Measurements from ENCODE around the gene ACER3. TPM values are rescaled to one million over a fixed set of nuclear protein-coding genes. Genes with fewer than 3 reads are reported as not detected.

The ACER3 gene
- total RNA-seq, 4 donors from 2014 or later: 11.5 to 29.3 (median 17.9) TPM

DNA sequence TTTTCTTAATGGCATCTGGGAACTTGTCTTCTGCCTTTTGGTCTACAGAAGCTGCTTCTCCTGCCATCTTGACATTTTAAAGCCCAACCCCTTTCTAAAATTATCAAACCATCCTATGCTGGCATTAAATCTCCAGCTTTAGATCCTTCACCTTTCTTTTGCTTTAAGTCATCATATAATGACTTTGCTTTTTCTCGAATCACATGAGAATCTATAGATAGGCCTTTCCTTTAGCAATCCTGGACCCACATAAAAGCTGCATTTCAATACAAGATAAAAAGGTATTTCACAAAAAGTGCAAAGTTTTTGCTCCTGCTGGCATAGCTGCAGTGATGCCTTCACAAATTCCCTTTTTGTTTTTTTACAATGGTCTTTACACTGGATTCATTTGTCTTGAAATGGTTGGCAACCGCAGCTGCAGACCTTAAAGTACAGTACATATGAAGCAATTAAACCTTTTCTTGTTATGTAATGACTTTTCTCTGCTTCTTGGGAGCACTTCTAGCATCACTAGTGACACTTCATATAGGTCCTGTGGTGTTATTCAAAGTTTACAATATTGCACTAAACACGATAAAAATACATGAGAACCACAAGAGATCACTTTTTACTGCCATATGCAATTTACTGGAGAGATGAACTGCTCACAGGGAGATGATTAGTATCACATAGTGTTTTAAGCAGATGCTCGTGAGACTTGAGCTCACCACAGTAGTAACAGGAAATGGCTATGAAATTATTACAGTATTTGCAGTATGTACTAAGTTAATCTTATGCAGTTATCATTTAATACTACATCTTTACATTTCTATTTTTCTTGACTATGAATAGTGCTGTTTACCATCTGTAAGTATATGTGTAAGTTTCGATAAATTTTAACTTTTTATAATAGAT is 41.6 kb downstream of the ACER3 start:
- Histone ChIP-seq H3K4me3 (replicated peaks in 1 of 3) (no peak overlapping the region), H3K9me3 (no peaks in the 10 kb centered on the region), H3K36me3 (no peaks in the 10 kb centered on the region), H3K4me1 (no peaks in the 10 kb centered on the region), H3K27ac (no peak overlapping the region), H3K27me3 (no peaks in the 10 kb centered on the region)
- no peak for TF ChIP-seq POLR2A (IDR thresholded peaks at IDR 0.05)
- TF ChIP-seq, protein P1, sequence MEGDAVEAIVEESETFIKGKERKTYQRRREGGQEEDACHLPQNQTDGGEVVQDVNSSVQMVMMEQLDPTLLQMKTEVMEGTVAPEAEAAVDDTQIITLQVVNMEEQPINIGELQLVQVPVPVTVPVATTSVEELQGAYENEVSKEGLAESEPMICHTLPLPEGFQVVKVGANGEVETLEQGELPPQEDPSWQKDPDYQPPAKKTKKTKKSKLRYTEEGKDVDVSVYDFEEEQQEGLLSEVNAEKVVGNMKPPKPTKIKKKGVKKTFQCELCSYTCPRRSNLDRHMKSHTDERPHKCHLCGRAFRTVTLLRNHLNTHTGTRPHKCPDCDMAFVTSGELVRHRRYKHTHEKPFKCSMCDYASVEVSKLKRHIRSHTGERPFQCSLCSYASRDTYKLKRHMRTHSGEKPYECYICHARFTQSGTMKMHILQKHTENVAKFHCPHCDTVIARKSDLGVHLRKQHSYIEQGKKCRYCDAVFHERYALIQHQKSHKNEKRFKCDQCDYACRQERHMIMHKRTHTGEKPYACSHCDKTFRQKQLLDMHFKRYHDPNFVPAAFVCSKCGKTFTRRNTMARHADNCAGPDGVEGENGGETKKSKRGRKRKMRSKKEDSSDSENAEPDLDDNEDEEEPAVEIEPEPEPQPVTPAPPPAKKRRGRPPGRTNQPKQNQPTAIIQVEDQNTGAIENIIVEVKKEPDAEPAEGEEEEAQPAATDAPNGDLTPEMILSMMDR (IDR thresholded peaks at IDR 0.05): no peak
- no peak for DNase-seq
- intact Hi-C loops (cut with DNase I): no loop called here
- WGBS, 2 donors: 95 to 96% methylated on average over 5 of the region's 5 CpGs

DNA sequence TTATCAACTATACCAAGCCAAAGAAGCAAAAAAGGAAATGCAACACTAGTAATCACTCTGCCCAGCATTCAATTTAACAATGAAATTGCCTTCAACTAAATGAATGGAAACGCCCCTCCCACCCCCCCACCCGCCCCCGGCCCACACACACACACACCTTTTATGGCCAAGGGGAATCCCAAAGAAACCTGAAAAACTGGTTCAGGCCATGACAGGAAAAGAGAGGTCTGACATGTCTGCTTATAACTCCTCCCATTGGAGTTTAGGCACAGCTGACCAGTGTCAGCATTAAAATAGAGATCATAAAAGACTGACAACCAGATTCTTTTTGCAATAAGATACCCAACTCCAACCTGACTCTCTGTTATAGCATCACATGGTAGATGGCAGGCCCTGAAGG is 42.6 kb downstream of the ACER3 start:
- H3K4me3 ChIP-seq (replicated peaks in 1 of 3): no peak overlapping the region
- no peaks in the 10 kb centered on the region for H3K4me1 ChIP-seq
- H3K27ac ChIP-seq: no peak overlapping the region
- H3K36me3 ChIP-seq: no peaks in the 10 kb centered on the region
- no peaks in the 10 kb centered on the region for H3K27me3 ChIP-seq
- peak; percentile 17 to 24 for DNase-seq
- intact Hi-C loops (cut with DNase I): no loop called here
- H3K9me3 ChIP-seq: no peaks in the 10 kb centered on the region
- TF ChIP-seq, protein P1 (IDR thresholded peaks at IDR 0.05): no peak
- TF ChIP-seq POLR2A (IDR thresholded peaks at IDR 0.05): no peak
- 8 to 27% methylated on average over 3 of the region's 3 CpGs for WGBS, 2 donors

DNA sequence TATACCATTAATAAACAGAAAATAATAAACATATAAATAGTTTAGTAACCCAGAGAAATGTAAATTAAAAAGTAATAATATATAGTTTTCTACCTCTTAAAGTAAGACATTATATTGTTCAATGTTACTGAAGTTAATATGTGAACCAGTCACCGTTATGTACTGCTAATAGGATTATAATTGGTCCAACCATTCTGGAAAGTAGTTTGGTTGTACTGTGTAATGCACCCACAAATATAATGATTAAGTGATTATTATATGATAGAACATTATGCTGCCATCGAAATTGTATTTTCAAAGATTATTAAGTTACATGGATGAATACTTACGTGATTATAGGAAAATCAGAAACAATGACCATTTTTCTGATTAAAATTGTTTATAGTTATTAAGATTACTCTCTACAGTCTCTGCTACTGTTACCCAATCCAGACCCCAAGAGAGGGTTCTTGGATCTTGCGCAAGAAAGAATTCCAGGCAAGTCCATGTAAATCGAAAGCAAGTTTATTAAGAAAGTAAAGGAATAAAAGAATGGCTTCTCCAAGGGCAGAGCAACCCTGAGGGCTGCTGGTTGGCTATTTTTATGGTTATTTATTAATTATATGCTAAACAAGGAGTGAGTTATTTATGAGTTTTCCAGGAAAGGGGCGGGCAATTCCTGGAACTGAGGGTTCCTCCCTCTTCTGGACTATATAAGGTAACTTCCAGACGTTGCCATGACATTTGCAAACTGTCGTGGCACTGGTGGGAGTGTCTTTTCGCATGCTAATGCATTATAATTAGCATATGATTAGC is 50.1 kb downstream of the ACER3 start:
- 78% methylated on average over 9 of the region's 9 CpGs for WGBS, 2 donors
- Histone ChIP-seq H3K27ac (peak overlapping the region in 1 of 3 donors; percentile 22), H3K27me3 (no peaks in the 10 kb centered on the region), H3K4me3 (replicated peaks in 1 of 3) (no peak overlapping the region), H3K9me3 (no peaks in the 10 kb centered on the region), H3K4me1 (no peaks in the 10 kb centered on the region), H3K36me3 (no peaks in the 10 kb centered on the region)
- intact Hi-C loops (cut with DNase I): loop anchor here (10.0 kb wide), 1 partner anchor 46 kb away; the partner anchor contains the start of gene ACER3
- no peak for DNase-seq
- TF ChIP-seq, protein P1 (IDR thresholded peaks at IDR 0.05): no peak
- no peak for TF ChIP-seq POLR2A (IDR thresholded peaks at IDR 0.05)

DNA sequence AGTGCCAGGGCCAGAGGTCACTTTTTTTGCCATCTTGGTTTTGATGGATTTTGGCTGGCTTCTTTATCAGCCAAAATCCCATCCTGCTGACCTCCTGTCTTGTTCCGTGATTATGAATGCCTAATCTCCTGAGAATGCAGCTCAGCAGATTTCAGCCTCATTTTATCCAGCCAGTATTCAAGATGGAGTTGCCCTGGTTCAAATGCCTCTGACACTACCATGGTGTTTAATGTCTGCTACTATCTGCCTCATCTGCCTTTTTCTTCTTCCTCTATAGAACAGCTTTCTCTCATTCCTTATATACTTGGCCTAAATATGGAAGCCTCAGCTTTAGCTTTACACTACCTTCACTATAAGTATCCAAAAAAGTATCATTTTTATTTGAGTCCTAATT is 50.7 kb downstream of the ACER3 start:
- H3K4me3 ChIP-seq (replicated peaks in 1 of 3): no peak overlapping the region
- no peak for DNase-seq

DNA sequence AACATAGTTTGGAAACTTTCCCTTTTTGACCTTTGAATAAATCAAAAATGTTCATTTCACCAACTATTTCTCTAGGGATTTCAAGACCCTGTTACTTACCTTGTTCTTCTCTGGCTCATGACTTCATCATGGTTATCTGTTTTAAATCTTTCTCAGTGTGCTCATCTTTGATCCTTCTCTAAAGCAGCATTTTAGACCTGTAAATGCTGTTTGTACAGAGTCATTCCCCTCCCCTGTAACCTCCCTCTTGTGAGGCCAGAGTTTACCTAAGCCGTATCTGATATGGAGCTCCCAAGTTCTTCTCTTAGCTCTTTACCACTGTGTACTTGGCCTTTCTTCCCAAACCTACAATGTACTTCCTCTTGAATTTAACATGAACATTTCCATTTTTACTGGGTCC is 56.0 kb downstream of the ACER3 start:
- H3K4me1 ChIP-seq: peaks cover 0 to 8% of the 10 kb centered on the region in 2 donors
- intact Hi-C loops (cut with DNase I): loop anchor here (10.0 kb wide), 1 partner anchor 52 kb away; the partner anchor contains the start of gene ACER3
- no peak for TF ChIP-seq POLR2A (IDR thresholded peaks at IDR 0.05)
- TF ChIP-seq, protein P1 (IDR thresholded peaks at IDR 0.05): no peak
- no peak for DNase-seq
- no peaks in the 10 kb centered on the region for H3K9me3 ChIP-seq
- no peaks in the 10 kb centered on the region for H3K27me3 ChIP-seq
- WGBS, 2 donors: 61 to 77% methylated on average over 1 of the region's 1 CpG
- no peak overlapping the region for H3K27ac ChIP-seq
- H3K36me3 ChIP-seq: no peaks in the 10 kb centered on the region
- H3K4me3 ChIP-seq (replicated peaks in 1 of 3): no peak overlapping the region

More for the DNA sequence above, 50.7 kb downstream of the ACER3 start:
- no peaks in the 10 kb centered on the region for H3K4me1 ChIP-seq
- no peak for TF ChIP-seq POLR2A (IDR thresholded peaks at IDR 0.05)
- no peaks in the 10 kb centered on the region for H3K9me3 ChIP-seq
- H3K27me3 ChIP-seq: no peaks in the 10 kb centered on the region
- H3K36me3 ChIP-seq: no peaks in the 10 kb centered on the region
- intact Hi-C loops (cut with DNase I): loop anchor here (10.0 kb wide), 1 partner anchor 47 kb away; the partner anchor contains the start of gene ACER3
- no peak overlapping the region for H3K27ac ChIP-seq
- WGBS, 2 donors: 76 to 88% methylated on average over 1 of the region's 1 CpG

All from thyroid gland (tissue), 4 donors.